GM12891 (cell line): Measurements from ENCODE around the gene KANSL1.

Experiments used
- POLR2A ChIP-seq: IDR thresholded peaks from 2 replicates; pipeline ENCODE4 v1.6.1; 2011; ENCODE audit warnings: low read depth, low read length, control low read depth
- POLR2AphosphoS5 ChIP-seq: IDR thresholded peaks from 2 replicates; pipeline ENCODE4 v1.6.1; 2011; ENCODE audit warnings: low read depth, low read length, control low read depth
- POU2F2 ChIP-seq: IDR thresholded peaks from 2 replicates; pipeline ENCODE4 v1.6.1; 2011; ENCODE audit warnings: low read depth, mild to moderate bottlenecking, control low read depth, low read length, moderate library complexity
- SPI1 ChIP-seq: IDR thresholded peaks from 2 replicates; pipeline ENCODE4 v1.6.1; 2011; ENCODE audit warnings: low read depth, low read length, control low read depth
- TAF1 ChIP-seq: IDR thresholded peaks from 2 replicates; pipeline ENCODE4 v1.6.1; 2011; ENCODE audit warnings: low read depth, low read length, control low read depth

DNA sequence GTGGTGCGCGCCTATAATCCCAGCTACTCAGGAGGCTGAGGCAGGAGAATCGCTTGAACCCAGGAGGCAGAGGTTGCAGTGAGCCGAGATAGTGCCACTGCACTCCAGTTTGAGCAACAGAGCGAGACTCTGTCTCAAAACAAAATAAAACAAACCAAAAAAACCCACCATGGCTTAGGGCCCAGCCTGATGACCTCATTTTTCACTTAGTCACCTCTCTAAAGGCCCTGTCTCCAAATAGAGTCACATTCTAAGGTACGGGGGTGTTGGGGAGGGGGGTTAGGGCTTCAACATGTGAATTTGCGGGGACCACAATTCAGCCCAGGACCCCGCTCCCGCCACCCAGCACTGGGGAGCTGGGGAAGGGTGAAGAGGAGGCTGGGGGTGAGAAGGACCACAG lies 195.6 kb downstream of the KANSL1 start:
- TF ChIP-seq POLR2A: no peak
- no peak for TF ChIP-seq POLR2AphosphoS5
- no peak for TF ChIP-seq TAF1
- no peak for TF ChIP-seq SPI1
- no peak for TF ChIP-seq POU2F2
